NCI-H345 treated with DMSO at 0.1 percent for 48 hours (cell line): ENCODE results near the gene CRYGA.

Experiments
- DNase-seq: peaks from one replicate; lab custom pipeline; 2025; ENCODE audit not compliant: unreplicated experiment; lab: John Stamatoyannopoulos, UW

CRYGA gene

GRCh38 chr2:208163489-208163888 is at the start of gene CRYGA:
CRYGA (minus strand) TSS chr2:208163589; CDS start chr2:208163556, 33 bp downstream.
- DNase-seq: no peak

- no peak for DNase-seq
These were observed 47.5 kb upstream of the CRYGA start for GRCh38 chr2:208210688-208211451.

GRCh38 chr2:208208335-208209085 is 45.1 kb upstream of the CRYGA start:
- DNase-seq: no peak

GRCh38 chr2:208207769-208208168 is 44.4 kb upstream of the CRYGA start:
- DNase-seq: no peak

- no peak for DNase-seq
These were observed 40.8 kb upstream of the CRYGA start for GRCh38 chr2:208204166-208204565.

- DNase-seq: no peak
These were observed 32.1 kb upstream of the CRYGA start for GRCh38 chr2:208195531-208195930.

GRCh38 chr2:208192611-208193236 is 29.3 kb upstream of the CRYGA start:
- DNase-seq: no peak

GRCh38 chr2:208189810-208190503 is 26.6 kb upstream of the CRYGA start, which contains the start of gene C2orf80:
C2orf80 (minus strand) TSS chr2:208190030; CDS start chr2:208186986, 3,044 bp downstream.
- DNase-seq: no peak

GRCh38 chr2:208189069-208189809 is 25.9 kb upstream of the CRYGA start:
- no peak for DNase-seq

GRCh38 chr2:208186893-208187292 is 23.5 kb upstream of the CRYGA start:
- DNase-seq: no peak

- no peak for DNase-seq
These were observed 23.1 kb upstream of the CRYGA start for GRCh38 chr2:208186465-208186864.

GRCh38 chr2:208183972-208184705 is 20.8 kb upstream of the CRYGA start:
- no peak for DNase-seq

GRCh38 chr2:208183526-208183925 is 20.1 kb upstream of the CRYGA start:
- no peak for DNase-seq

- DNase-seq: no peak
These were observed 19.4 kb upstream of the CRYGA start for GRCh38 chr2:208182835-208183234.

- DNase-seq: no peak
These were observed 15.7 kb upstream of the CRYGA start for GRCh38 chr2:208179028-208179609.

- no peak for DNase-seq
These were observed 12.4 kb upstream of the CRYGA start for GRCh38 chr2:208175840-208176153.

GRCh38 chr2:208175069-208175839 is 11.9 kb upstream of the CRYGA start:
- peak; percentile 89 for DNase-seq

- no peak for DNase-seq
These were observed 10.8 kb upstream of the CRYGA start for GRCh38 chr2:208174144-208174543.

- no peak for DNase-seq
These were observed 8.7 kb upstream of the CRYGA start for GRCh38 chr2:208172125-208172524.
